ENCODE results near the gene DISC1. TPM values are rescaled to one million over a fixed set of nuclear protein-coding genes. Genes with fewer than 3 reads are reported as not detected.
A peak's percentile ranks its signal among the peaks of the same experiment; 100 is the strongest.

DISC1 gene
- polyA plus RNA-seq, 3 donors, result 5.5 to 14.7 (median 5.8) TPM

GRCh38 chr1:231602673-231602984 is 24.0 kb upstream of the DISC1 start:
- Histone ChIP-seq H3K79me2 (ENCODE audit: insufficient read depth, low read length) (no peaks in the 10 kb centered on the region), H3K4me1 (ENCODE audit: control insufficient read depth in 1 of 2, insufficient read depth in 2 of 2, low read length in 2 of 2) (peaks cover 29 to 32% of the 10 kb centered on the region in 2 donors), H3K27me3 (ENCODE audit: control insufficient read depth in 2 of 2, insufficient read depth in 2 of 2, low read length in 2 of 2) (no peaks in the 10 kb centered on the region), H3K9ac (ENCODE audit: insufficient read depth, low read length, poor library complexity, severe bottlenecking) (no peak overlapping the region), H3K27ac (ENCODE audit: low read depth in 1 of 2, low read length in 2 of 2) (no peak overlapping the region), H2AFZ (ENCODE audit: insufficient read depth, low read depth, low read length, poor library complexity, severe bottlenecking) (no peak overlapping the region), H4K20me1 (ENCODE audit: insufficient read depth, low read length) (no peaks in the 10 kb centered on the region), H3K4me2 (replicated peaks; ENCODE audit: extremely low read depth, low read length, poor library complexity, severe bottlenecking) (no peak overlapping the region), H3K9me3 (replicated peaks in 1 of 2; ENCODE audit: control insufficient read depth in 1 of 2, insufficient read depth in 1 of 2, low read length in 2 of 2) (no peaks in the 10 kb centered on the region), H3K4me3 (replicated peaks in 1 of 3; ENCODE audit: low read depth in 2 of 3, low read length in 3 of 3) (no peak overlapping the region), H3K36me3 (replicated peaks in 1 of 2; ENCODE audit: control insufficient read depth in 1 of 2, insufficient read depth in 2 of 2, low read length in 2 of 2) (no peaks in the 10 kb centered on the region)
- WGBS (ENCODE audit: insufficient coverage), result no CpG with 5 or more reads among the region's 4 CpGs
- DNase-seq, result no peak
- intact Hi-C loops (cut with micrococcal nuclease), result no loop called here
- Mint-ChIP-seq H3K36me3 (no peaks in the 10 kb centered on the region), H3K4me3 (no peak overlapping the region), H3K27ac (no peak overlapping the region), H3K27me3 (ENCODE audit: low read depth in 3 of 3) (peaks cover 0 to 4% (median 1%) of the 10 kb centered on the region in 3 donors), H3K9me3 (peaks cover 0 to 3% (median 0%) of the 10 kb centered on the region in 7 donors), H3K4me1 (peaks cover 30% of the 10 kb centered on the region)
- TF ChIP-seq CTCF (IDR thresholded peaks at IDR 0.05), result no peak

GRCh38 chr1:231603598-231604275 is 22.9 kb upstream of the DISC1 start:
- peak; percentile 83 for TF ChIP-seq CTCF (IDR thresholded peaks at IDR 0.05)
- peak overlapping the region; percentile 70 to 95 (median 90) for H3K27ac Mint-ChIP-seq
- Histone ChIP-seq H3K36me3 (replicated peaks in 1 of 2; ENCODE audit: control insufficient read depth in 1 of 2, insufficient read depth in 2 of 2, low read length in 2 of 2) (no peaks in the 10 kb centered on the region), H3K9me3 (replicated peaks in 1 of 2; ENCODE audit: control insufficient read depth in 1 of 2, insufficient read depth in 1 of 2, low read length in 2 of 2) (no peaks in the 10 kb centered on the region), H4K20me1 (ENCODE audit: insufficient read depth, low read length) (no peaks in the 10 kb centered on the region), H3K27ac (ENCODE audit: low read depth in 1 of 2, low read length in 2 of 2) (peak overlapping the region in 1 of 2 donors; percentile 70), H2AFZ (ENCODE audit: insufficient read depth, low read depth, low read length, poor library complexity, severe bottlenecking) (peak overlapping the region; percentile 80), H3K27me3 (ENCODE audit: control insufficient read depth in 2 of 2, insufficient read depth in 2 of 2, low read length in 2 of 2) (no peaks in the 10 kb centered on the region), H3K4me2 (replicated peaks; ENCODE audit: extremely low read depth, low read length, poor library complexity, severe bottlenecking) (peak overlapping the region; percentile 74), H3K4me1 (ENCODE audit: control insufficient read depth in 1 of 2, insufficient read depth in 2 of 2, low read length in 2 of 2) (peaks cover 29 to 34% of the 10 kb centered on the region in 2 donors), H3K4me3 (replicated peaks in 1 of 3; ENCODE audit: low read depth in 2 of 3, low read length in 3 of 3) (peak overlapping the region; percentile 34 to 98 (median 83)), H3K79me2 (ENCODE audit: insufficient read depth, low read length) (no peaks in the 10 kb centered on the region), H3K9ac (ENCODE audit: insufficient read depth, low read length, poor library complexity, severe bottlenecking) (peak overlapping the region; percentile 50)
- intact Hi-C loops (cut with micrococcal nuclease), result no loop called here
- DNase-seq, result peak; percentile 38 to 70 (median 42)
- H3K27me3 Mint-ChIP-seq (ENCODE audit: low read depth in 3 of 3), result peaks cover 0 to 4% (median 1%) of the 10 kb centered on the region in 3 donors
- H3K4me1 Mint-ChIP-seq, result peaks cover 36% of the 10 kb centered on the region
- WGBS (ENCODE audit: insufficient coverage), result 88% methylated on average over 3 of the region's 8 CpGs
- no peaks in the 10 kb centered on the region for H3K36me3 Mint-ChIP-seq
- H3K4me3 Mint-ChIP-seq, result peak overlapping the region; percentile 91 to 97
- H3K9me3 Mint-ChIP-seq, result peaks cover 0 to 3% (median 0%) of the 10 kb centered on the region in 7 donors

Data from CD14-positive monocyte (primary cell).